GM19351 (cell line): Measurements from ENCODE around the gene C1QB.

ENCODE experiments used
- ATAC-seq: cut with Tn5 transposase; IDR thresholded peaks from one replicate; pipeline ENCODE4 v1.9.1; 2021; ENCODE audit warnings: mild to moderate bottlenecking, moderate library complexity; ENCODE audit not compliant: unreplicated experiment

The C1QB gene

DNA sequence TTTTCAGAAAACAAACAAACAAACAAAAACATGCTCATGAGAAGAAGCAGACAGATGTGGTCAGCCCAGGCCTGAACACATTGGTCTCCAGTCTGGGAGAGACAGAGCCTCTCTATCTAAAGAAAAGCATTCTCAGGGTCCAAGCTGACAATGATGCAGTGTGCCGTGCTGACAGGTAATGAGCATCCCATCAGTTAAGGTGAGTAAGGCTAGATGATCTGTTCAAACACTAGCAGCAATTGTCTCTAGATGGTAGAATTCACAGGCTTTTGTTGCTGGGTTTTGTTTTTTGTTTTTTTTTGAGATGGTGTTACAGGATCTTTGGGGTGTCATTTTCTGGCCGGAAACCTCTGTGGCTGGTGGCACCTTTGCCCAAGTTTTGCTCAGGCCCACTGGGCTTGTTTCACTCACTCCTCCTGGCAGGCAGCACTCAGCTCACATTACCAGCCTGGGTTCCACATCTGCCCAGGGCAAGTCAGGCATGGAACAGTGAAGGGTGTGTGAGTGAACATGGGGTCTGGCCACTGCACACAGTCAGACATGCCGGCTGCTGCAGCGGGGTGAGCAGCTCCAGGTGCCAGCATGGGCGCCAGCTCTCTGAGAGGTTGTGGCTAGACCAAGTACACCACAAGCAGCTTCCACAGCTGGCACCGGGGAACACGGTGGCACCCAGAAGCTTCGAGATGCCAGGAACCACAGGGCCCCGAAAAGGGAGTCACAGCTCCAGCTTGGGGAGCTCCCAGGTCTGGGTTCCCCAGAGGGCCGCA is 19.2 kb upstream of the C1QB start:
- no peak for ATAC-seq

- no peak for ATAC-seq
These were observed 17.6 kb upstream of the C1QB start for GRCh38 chr1:22635436-22635835.

GRCh38 chr1:22636353-22636752 is 16.7 kb upstream of the C1QB start, which contains the start of gene C1QA:
TSS of gene C1QA (plus strand) at chr1:22636628. CDS start at chr1:22637617, 989 bp downstream.
- ATAC-seq, result no peak

DNA sequence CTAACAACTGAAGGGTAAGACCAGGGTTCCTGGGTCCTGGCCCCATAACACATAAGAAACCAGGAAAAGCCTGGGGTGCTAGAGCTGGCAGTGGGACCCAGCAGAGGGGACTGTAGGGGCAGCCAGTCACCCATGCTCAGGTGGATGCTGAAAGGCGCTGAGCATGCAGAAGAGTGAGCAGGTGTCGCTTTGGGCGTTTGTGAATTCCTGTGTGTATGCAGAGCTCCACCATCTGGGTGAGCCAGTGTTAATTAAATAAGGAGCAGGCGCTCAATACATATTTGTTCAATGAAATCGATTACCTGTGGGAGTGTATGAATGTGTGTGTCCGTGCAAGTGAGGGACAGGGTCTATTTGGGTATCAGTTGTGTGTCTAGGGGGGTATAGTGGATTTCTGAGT is 16.1 kb upstream of the C1QB start:
- no peak for ATAC-seq

GRCh38 chr1:22637907-22638445 is 15.1 kb upstream of the C1QB start:
- no peak for ATAC-seq

DNA sequence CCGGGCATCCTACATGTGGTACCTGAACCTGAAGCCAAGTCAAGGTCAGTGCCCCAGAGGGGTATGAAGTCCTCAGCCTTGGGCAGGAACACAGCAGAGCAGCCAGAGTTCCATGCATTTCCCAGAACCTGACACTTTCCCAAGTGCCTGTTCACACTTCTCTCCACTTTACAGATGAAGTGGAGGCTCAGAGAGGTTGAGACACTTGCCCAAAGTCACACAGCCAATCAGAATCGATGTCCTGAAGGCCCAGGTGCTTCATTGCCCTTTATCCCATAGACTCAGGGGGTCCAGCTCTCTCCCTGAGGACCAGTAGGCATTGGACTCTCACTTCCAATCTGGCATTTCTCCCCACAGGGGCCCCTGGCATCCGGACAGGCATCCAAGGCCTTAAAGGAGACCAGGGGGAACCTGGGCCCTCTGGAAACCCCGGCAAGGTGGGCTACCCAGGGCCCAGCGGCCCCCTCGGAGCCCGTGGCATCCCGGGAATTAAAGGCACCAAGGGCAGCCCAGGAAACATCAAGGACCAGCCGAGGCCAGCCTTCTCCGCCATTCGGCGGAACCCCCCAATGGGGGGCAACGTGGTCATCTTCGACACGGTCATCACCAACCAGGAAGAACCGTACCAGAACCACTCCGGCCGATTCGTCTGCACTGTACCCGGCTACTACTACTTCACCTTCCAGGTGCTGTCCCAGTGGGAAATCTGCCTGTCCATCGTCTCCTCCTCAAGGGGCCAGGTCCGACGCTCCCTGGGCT is 14.4 kb upstream of the C1QB start:
- ATAC-seq, result no peak

GRCh38 chr1:22639286-22639685 is 13.8 kb upstream of the C1QB start:
- no peak for ATAC-seq

DNA sequence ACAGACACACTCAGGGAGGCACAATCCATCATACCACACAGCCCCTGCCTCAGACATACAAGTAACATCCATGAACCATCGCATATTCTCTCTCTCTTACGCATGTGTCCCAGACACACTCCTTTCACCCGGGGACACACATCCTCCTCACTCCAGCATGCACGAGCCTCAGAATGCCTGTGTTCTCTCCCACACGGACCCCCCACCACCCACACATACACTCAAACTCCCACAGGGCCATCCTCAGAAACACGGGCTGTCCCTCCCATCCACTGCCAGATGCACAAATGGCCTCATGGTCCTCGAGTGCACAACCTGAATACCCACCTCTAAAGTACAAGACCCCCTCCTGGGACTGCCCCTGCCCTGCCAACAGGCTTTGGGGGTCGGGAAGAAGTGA is 11.8 kb upstream of the C1QB start:
- no peak for ATAC-seq

GRCh38 chr1:22641906-22642636 is 11.0 kb upstream of the C1QB start:
- no peak for ATAC-seq

- ATAC-seq, result no peak
These were observed 9.7 kb upstream of the C1QB start, which contains the start of gene C1QC for GRCh38 chr1:22643381-22643780. TSS of gene C1QC (plus strand) at chr1:22643633. CDS start at chr1:22644024, 391 bp downstream.

DNA sequence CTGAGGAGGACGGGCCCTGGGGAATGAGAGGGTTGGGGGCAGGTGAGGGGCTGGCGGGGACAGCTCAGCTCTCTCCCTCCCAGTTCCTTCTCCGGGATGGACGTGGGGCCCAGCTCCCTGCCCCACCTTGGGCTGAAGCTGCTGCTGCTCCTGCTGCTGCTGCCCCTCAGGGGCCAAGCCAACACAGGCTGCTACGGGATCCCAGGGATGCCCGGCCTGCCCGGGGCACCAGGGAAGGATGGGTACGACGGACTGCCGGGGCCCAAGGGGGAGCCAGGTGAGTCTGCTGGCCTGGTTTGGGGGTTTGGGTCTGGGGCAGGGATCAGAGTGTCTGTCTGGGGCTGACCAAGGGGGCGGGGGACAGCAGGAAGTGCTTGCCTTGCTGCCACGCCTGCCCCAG is 9.1 kb upstream of the C1QB start:
- no peak for ATAC-seq

DNA sequence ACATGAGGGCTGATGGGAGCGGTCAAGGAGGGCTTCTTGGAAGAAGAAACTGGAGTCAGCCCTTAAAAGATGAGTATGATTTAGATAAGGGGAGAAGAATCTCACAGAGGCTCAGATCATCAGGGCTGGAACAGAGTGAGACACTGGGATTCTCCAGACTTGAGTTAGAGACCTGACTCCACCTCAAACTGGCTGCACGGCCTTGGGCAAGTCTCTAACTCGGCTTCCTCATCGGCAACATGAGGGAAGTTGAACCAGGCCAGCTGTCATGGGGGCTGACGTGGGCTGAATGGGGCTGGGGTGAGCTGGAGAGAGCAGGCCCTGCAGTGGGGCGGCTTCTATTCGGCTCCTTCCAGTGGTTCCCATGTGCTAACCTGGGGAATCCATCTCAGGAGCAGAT is 7.1 kb upstream of the C1QB start:
- no peak for ATAC-seq

DNA sequence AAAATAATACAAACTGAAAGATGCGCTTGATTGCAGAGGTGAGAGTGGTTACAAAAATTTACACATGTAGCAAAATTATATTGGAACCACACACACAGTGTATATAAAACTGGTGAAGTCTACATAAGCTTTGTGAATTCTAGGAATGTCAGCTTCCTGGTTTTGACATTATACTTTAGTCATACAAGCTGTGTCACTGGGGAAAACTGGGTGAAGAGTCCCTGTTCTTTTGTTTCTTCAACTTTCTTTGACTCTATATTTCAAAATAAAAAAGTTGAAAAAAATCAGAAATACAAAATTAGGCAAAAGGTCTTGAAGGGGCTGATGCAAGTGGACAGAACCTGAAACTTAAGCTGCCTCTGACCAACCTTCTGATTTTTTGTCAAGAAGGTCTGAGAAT is 6.7 kb upstream of the C1QB start:
- no peak for ATAC-seq

GRCh38 chr1:22650089-22650693 is 2.8 kb upstream of the C1QB start:
- ATAC-seq, result no peak

DNA sequence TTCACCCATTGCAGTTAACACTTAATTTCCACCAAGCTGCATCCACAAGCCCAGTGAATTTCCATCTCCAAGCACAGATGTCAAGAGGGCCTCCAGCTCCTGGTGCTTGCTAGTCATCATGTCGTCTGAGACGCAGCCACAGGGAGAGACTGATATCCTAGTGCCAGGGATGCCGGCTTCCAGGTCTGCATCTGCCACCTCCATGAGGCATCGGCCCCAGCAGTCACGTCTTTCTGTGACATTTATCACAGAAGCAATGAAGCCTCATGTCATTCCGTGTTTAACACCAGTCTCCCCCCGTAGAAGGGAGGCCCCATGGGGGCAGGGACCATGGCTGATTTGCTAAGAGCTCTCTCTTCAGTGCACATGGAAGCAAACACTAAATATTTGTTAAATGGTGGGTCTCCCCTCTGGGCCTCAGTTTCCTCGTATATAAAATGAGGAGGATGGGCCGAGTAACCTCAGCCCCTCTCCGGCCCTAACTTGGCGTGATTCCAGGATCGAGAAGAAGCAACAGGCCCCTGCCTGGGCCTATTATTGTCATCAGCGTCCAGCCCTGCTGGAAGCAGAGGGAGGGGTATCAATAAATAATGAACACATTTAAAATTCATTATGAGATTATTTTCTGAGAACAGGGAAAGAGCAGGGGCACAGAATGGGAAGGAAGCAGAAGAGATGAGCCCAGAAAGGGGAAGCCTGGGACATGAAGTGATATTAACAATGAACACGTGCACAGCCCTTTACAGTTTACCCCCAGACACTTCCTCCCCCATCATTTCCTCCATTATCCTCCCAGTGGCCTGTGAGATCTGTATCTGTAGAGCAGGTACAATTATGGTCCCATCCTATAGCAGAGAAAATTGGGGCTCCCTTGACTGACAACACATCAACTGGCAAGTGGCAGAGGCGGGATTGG is 837 bp upstream of the C1QB start:
- no peak for ATAC-seq

DNA sequence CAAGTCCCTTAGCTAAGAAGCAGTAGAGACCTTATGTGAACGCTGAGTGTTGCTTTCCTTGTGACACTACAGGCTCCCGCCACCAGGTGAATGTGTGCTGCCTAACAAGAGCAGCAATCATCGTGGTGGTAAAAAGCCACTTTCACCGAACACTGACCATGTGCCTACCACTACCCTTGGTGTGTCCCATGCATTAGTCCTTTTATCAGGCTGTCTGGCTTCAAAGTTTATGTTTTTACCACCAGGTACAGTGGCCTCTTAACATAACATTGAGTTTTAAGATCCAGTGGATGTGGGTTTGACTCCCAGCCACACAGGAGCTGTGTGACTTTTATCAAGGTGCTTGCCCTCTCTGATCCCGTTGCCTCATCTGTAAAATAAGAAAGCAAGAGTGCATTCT is 1.7 kb downstream of the C1QB start:
- no peak for ATAC-seq

DNA sequence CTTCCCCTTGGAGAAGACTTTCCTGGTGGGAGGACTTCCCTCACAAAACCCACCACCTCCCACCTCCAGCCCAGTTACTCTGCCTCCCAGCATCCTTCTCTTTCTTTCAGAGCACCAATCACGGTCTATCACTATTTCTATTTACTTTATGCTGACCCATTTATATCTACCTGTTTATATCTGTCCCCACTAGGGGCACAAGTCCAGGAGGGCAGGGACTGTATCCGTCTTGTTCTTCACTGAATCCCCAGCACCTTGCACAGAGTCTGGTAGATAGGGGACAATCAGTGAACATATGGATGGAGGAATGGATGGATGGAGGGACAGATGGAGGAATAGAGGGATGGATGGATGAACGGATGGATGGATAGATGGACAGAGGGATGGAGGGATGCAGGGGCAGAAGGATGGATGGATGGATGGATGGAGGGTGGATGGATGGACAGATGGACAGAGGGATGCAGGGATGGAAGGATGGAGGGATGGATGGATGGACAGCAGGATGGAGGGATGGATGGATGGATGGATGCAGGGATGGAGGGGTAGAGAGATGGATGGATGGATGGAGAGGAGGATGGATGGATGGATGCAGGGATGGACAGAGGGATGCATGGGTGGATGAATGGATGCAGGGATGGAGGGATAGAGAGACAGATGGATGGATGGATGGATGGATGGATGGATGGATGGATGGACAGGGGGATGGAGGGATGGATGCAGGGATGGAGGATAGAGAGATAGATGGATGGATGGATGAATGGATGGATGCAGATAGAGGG is 5.5 kb downstream of the C1QB start:
- no peak for ATAC-seq

DNA sequence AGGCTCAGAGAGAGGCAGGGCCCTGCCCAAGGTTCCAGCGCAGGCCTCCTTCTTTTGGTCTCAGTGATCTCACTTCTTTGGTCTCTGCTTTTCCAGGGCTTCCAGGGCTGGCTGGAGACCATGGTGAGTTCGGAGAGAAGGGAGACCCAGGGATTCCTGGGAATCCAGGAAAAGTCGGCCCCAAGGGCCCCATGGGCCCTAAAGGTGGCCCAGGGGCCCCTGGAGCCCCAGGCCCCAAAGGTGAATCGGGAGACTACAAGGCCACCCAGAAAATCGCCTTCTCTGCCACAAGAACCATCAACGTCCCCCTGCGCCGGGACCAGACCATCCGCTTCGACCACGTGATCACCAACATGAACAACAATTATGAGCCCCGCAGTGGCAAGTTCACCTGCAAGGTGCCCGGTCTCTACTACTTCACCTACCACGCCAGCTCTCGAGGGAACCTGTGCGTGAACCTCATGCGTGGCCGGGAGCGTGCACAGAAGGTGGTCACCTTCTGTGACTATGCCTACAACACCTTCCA is 7.7 kb downstream of the C1QB start:
- no peak for ATAC-seq

DNA sequence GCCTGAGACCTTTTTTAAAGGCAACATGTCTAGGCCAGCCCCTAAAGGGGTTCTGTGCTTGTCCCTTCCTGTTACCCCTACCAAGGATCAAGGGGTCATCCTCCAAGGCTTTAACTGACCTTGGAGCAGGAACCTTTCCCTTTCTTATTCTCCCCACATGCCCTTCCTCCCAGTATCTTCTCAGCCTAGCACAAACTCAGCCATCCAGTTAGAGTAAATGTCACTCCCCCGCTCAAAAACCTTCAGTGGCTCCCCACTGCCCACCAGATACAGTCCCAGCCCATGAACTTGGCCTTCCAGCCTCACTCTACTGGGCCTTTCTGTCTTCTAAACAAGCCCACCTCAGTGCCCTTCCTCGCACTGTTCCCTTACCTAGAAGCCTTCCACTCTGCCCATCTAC is 8.8 kb downstream of the C1QB start:
- no peak for ATAC-seq
